Thymus (tissue), 11 donors: Measurements from ENCODE around the gene NPIPA7. TPM values are rescaled to one million over a fixed set of nuclear protein-coding genes. Genes with fewer than 3 reads are reported as not detected.
"Not testable (repeated sequence)": the region's sequence is repeated elsewhere in the genome, so short reads cannot be mapped to it uniquely, and the experiment has no call there.

Experiments used
- DNase-seq, 9 donors: peaks; one replicate each; pipeline ENCODE4 v3.0.0-alpha.2; 2013; ENCODE audit warnings: low spot score in 9 of 9, low read depth in 6 of 9, missing footprints in 1 of 9
- H3K27ac ChIP-seq, 2 donors: one replicate each; pipeline ENCODE4 v1.5.1; 2013; ENCODE audit warnings: control low read depth in 1 of 2, low read depth in 1 of 2, low read length in 1 of 2, mild to moderate bottlenecking in 1 of 2, moderate library complexity in 1 of 2
- H3K27me3 ChIP-seq, 2 donors: one replicate each; pipeline ENCODE4 v1.5.1; 2013; ENCODE audit warnings: low read length in 1 of 2; ENCODE audit not compliant: control insufficient read depth in 2 of 2, insufficient read depth in 1 of 2
- H3K36me3 ChIP-seq, 2 donors: one replicate each; pipeline ENCODE4 v1.5.1; 2013; ENCODE audit warnings: low read length in 1 of 2, mild to moderate bottlenecking in 1 of 2, moderate library complexity in 1 of 2; ENCODE audit not compliant: control insufficient read depth in 2 of 2, insufficient read depth in 2 of 2
- H3K4me1 ChIP-seq, 2 donors: one replicate each; pipeline ENCODE4 v1.5.1; 2013; ENCODE audit warnings: low read length in 2 of 2; ENCODE audit not compliant: control insufficient read depth in 2 of 2, insufficient read depth in 2 of 2
- H3K4me3 ChIP-seq, 2 donors: one replicate each; pipeline ENCODE4 v1.5.1; 2013; ENCODE audit warnings: low read length in 2 of 2, control low read depth in 1 of 2, mild to moderate bottlenecking in 1 of 2
- H3K9me3 ChIP-seq, 2 donors: one replicate each; pipeline ENCODE4 v1.5.1; 2013; ENCODE audit warnings: low read length in 1 of 2, mild to moderate bottlenecking in 1 of 2; ENCODE audit not compliant: control insufficient read depth in 2 of 2, insufficient read depth in 1 of 2
- WGBS: extraction: QIAGEN DNeasy Blood & Tissue Kit; methylation state at CpG from one replicate; pipeline ENCODE4 v1.1.7; 2013; 5-methylcytosine and 5-hydroxymethylcytosine counted together
- polyA plus RNA-seq: library from polyadenylated mRNA; stranded (reverse); fragments of 200-250 nt; gene quantifications from one replicate; pipeline ENCODE4 v1.2.3, GENCODE V29; 2013
- total RNA-seq: library from RNA; stranded (reverse); fragments of 120-200 nt; gene quantifications from one replicate; pipeline ENCODE4 v1.2.4, GENCODE V29; 2013
- donor health status: healthy.

Gene NPIPA7
- total and polyA plus RNA-seq, 2 donors: 2.3 to 32.5 TPM

GRCh38 chr16:16408430-16408829, 29.5 kb downstream of the NPIPA7 start:
- H3K27me3 ChIP-seq, H3K4me1 ChIP-seq, H3K9me3 ChIP-seq, H3K36me3 ChIP-seq, H3K27ac ChIP-seq, DNase-seq, H3K4me3 ChIP-seq: not testable (repeated sequence)
- 86% methylated on average over 2 of the region's 6 CpGs for WGBS

GRCh38 chr16:16413773-16414172, 34.8 kb downstream of the NPIPA7 start:
- H3K4me1 ChIP-seq, DNase-seq, H3K27me3 ChIP-seq, H3K27ac ChIP-seq, H3K4me3 ChIP-seq, H3K9me3 ChIP-seq, H3K36me3 ChIP-seq: not testable (repeated sequence)
- no CpG with 5 or more reads among the region's 1 CpG for WGBS

DNA sequence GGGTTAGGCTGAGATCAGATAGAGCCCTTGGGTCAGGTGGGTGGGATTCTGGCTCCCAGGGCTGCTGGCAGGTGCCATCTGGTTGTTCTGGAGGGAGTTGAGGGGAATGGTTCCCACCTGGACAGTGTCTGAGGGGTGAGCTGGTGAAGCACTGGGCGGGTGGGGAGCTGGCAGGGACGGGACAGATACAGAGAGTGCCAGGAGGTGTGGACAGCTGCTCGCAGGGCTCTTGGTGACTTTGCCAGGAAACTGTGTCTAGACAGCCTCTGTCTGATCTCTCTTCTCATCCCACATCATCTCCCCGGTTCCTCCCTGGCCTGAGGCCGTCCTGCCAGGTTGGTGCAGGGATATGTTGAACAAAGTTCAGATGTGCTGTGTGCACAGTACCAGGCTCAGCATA, 38.1 kb downstream of the NPIPA7 start:
- H3K36me3 ChIP-seq, H3K27me3 ChIP-seq, H3K27ac ChIP-seq, DNase-seq, H3K4me3 ChIP-seq, H3K4me1 ChIP-seq, H3K9me3 ChIP-seq: not testable (repeated sequence)
- no CpG with 5 or more reads among the region's 5 CpGs for WGBS

DNA sequence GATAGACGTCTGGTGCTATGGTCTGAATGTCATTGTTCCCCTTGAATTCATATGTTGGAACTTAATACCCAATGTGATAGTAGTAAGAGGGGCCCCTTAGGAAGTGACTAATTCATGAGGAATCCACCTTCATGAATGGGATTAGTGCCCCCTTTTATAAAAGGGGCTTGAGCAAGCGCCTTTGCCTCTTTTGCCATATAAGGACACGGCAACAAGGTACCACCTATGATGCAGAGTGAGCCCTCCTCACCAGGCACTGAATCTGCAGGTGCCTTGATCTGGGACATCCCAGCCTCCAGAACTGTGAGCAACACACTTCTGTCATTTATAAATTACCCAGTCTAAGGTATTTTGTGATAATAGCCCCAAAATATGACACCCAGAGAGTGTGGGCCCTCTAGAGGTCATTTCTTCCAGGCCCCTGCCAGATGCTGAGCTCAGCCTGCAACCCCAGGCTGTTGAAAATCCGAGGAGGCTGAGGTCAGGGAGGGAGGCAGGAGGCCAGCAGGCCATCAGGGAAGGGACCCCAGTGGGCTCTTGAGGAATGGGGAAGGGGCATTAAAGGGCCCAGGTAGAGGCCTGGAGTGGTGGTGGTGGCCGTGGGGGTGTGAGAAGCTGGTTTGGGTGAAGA, 39.1 kb downstream of the NPIPA7 start:
- H3K27me3 ChIP-seq, DNase-seq, H3K27ac ChIP-seq, H3K4me1 ChIP-seq, H3K36me3 ChIP-seq, H3K9me3 ChIP-seq, H3K4me3 ChIP-seq: not testable (repeated sequence)
- 76% methylated on average over 1 of the region's 5 CpGs for WGBS

DNA sequence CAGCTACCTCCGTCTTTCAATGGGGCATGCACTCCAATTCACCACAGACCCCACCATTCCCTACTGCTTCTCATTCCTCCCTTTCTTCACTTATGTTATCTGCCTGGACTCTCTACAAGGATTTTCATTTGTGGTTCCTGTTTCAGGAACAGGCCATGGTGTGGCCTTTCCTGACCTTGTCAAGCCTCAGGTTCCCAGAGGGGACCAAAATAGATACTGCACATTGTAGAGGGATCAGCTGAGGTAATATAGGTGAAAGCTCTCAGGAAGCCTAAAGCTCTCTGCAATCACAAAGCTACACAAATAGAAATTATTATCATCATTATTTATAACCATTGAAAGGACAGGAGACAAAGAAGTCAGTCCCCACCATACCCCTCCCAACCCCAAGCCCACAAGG, 41.6 kb downstream of the NPIPA7 start:
- not testable (repeated sequence) for H3K27me3 ChIP-seq, H3K36me3 ChIP-seq, H3K9me3 ChIP-seq, DNase-seq, H3K4me3 ChIP-seq, H3K27ac ChIP-seq, H3K4me1 ChIP-seq
- 72% methylated on average over 1 of the region's 1 CpG for WGBS

- H3K36me3 ChIP-seq, DNase-seq, H3K4me1 ChIP-seq, H3K27me3 ChIP-seq, H3K27ac ChIP-seq, H3K4me3 ChIP-seq, H3K9me3 ChIP-seq: not testable (repeated sequence)
- no CpG with 5 or more reads among the region's 2 CpGs for WGBS
These were observed 46.2 kb downstream of the NPIPA7 start for GRCh38 chr16:16425146-16425545.

- not testable (repeated sequence) for H3K27ac ChIP-seq, H3K4me3 ChIP-seq, H3K4me1 ChIP-seq, H3K36me3 ChIP-seq, H3K9me3 ChIP-seq, DNase-seq, H3K27me3 ChIP-seq
- 18% methylated on average over 2 of the region's 3 CpGs for WGBS
These were observed 52.2 kb downstream of the NPIPA7 start for GRCh38 chr16:16431135-16431534.

- not testable (repeated sequence) for H3K4me1 ChIP-seq, DNase-seq, H3K27ac ChIP-seq, H3K27me3 ChIP-seq, H3K36me3 ChIP-seq, H3K9me3 ChIP-seq, H3K4me3 ChIP-seq
- WGBS: 86% methylated on average over 1 of the region's 3 CpGs
These were observed 55.8 kb downstream of the NPIPA7 start for GRCh38 chr16:16434711-16435110.

GRCh38 chr16:16441401-16441800, 62.5 kb downstream of the NPIPA7 start:
- not testable (repeated sequence) for H3K9me3 ChIP-seq, H3K27ac ChIP-seq, H3K27me3 ChIP-seq, DNase-seq, H3K4me1 ChIP-seq, H3K4me3 ChIP-seq, H3K36me3 ChIP-seq
- WGBS: 100% methylated on average over 1 of the region's 2 CpGs
